ENCODE measurements around the gene MMP27. TPM values are rescaled to one million over a fixed set of nuclear protein-coding genes. Genes with fewer than 3 reads are reported as not detected.

The MMP27 gene, protein sequence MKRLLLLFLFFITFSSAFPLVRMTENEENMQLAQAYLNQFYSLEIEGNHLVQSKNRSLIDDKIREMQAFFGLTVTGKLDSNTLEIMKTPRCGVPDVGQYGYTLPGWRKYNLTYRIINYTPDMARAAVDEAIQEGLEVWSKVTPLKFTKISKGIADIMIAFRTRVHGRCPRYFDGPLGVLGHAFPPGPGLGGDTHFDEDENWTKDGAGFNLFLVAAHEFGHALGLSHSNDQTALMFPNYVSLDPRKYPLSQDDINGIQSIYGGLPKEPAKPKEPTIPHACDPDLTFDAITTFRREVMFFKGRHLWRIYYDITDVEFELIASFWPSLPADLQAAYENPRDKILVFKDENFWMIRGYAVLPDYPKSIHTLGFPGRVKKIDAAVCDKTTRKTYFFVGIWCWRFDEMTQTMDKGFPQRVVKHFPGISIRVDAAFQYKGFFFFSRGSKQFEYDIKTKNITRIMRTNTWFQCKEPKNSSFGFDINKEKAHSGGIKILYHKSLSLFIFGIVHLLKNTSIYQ
- total RNA-seq, result not detected in 2 replicates

DNA sequence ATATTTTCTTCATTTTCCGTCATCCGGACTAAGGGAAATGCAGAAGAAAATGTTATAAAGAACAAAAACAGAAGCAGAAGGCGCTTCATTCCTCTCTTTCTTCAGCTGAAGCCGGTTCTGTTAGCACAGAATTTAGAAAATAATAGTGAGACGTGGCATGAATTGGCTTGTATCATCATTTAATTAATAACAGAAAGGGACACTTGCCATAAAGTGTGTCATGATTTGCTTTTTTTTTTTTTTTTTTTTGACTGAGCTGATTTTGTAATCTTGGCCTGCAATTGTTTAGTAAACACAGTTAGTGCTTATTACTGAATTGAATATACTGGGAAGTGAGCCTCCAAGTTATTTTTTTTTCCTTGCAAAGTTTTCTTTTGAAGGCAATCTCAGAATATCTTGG lies at the start of gene MMP27:
Gene MMP27 (minus strand): TSS at position 144 of the 400 bp plus-strand sequence. CDS start 55 bp downstream, at position 89.

GRCh38 chr11:102724904-102725500 lies 19.4 kb upstream of the MMP27 start, which contains the start of gene MMP8:
MMP8 (minus strand) TSS chr11:102724954; CDS start chr11:102724855, 99 bp downstream.

Other genes starting within 250 kb of the MMP27 start
- gene MMP7, start 175.0 kb downstream of the MMP27 start, total RNA-seq, result not detected in 2 replicates
- gene MMP20, start 80.4 kb downstream of the MMP27 start, total RNA-seq, result not detected in 2 replicates
- gene MMP8, start 19.2 kb upstream of the MMP27 start, total RNA-seq, result not detected in 2 replicates
- gene MMP10, start 74.9 kb upstream of the MMP27 start, total RNA-seq, result 0.19 TPM in 1 of 2 replicates, not detected in the other
- 14.8 and 15.3 TPM in 2 replicates for gene MMP1, start 92.4 kb upstream of the MMP27 start, total RNA-seq
- gene MMP3, start 137.8 kb upstream of the MMP27 start, total RNA-seq, result not detected in 2 replicates
- not detected in 2 replicates for gene MMP12, start 169.2 kb upstream of the MMP27 start, total RNA-seq
- not detected in 2 replicates for gene MMP13, start 250.0 kb upstream of the MMP27 start, total RNA-seq

Data from cardiac ventricle fibroblast (primary cell).